ENCODE measurements around the gene GPR62. TPM values are rescaled to one million over a fixed set of nuclear protein-coding genes. Genes with fewer than 3 reads are reported as not detected.

Gene GPR62
- total and polyA plus RNA-seq, 2 of the 8 experiments (the other 6 are each of a cell fraction or from before 2014, with no cell fraction given), result 0.22 to 0.29 TPM

DNA sequence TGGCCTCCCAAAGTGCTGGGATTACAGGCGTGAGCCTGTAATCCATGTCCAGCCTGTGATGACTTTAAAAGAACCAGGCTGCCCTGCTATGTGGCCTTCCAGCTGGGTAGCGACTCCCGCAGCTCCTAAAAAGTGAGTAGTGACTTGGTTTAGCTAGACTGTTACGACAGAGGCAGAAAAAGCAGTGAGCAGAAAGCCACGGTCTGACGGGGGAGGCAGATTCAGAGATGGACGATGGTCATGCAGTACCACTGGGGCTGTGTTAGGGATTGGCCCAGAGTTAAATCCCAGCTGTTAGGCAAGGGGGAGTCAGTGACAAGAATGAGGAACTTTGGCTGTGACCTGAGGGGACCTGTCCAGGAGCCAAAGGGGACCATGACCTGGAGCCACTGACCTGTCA lies 43.6 kb downstream of the GPR62 start:
- H3K27me3 ChIP-seq (replicated peaks in 1 of 4; ENCODE audit: control insufficient read depth in 3 of 4, extremely low read depth in 1 of 4, insufficient read depth in 3 of 4, low read length in 3 of 4), result no peaks in the 10 kb centered on the region; a peak in 2 of 7 replicates
- no peak overlapping the region for H3K4me2 ChIP-seq (ENCODE audit: insufficient read depth in 1 of 2, low read depth in 2 of 2, low read length in 2 of 2)
- H4K8ac ChIP-seq (ENCODE audit: extremely low read depth, insufficient read depth, low read length), result no peak overlapping the region
- H3K23ac ChIP-seq (ENCODE audit: insufficient read length), result no peak overlapping the region
- H3K27ac ChIP-seq (ENCODE audit: low read depth, low read length), result no peak overlapping the region
- H4K91ac ChIP-seq (replicated peaks; ENCODE audit: insufficient read length, low read length), result no peak overlapping the region
- H3K4me1 ChIP-seq (replicated peaks in 1 of 4; ENCODE audit: control insufficient read depth in 3 of 4, insufficient read depth in 4 of 4, low read length in 3 of 4), result peaks cover 8 to 29% (median 16%) of the 10 kb centered on the region in 4 experiments
- no peak overlapping the region for H3K4me3 ChIP-seq (ENCODE audit: extremely low read depth in 1 of 4, insufficient read depth in 2 of 4, low read depth in 3 of 4, low read length in 4 of 4)
- FAIRE-seq (no peak), DNase-seq (ENCODE audit: low read depth in 1 of 2, low spot score in 2 of 2) (no peak)
- peaks cover 5% of the 10 kb centered on the region; the same call in 1 of the 2 replicates for H3K23me2 ChIP-seq (ENCODE audit: low read depth, low read length)
- peak overlapping the region; percentile 99 for H2BK15ac ChIP-seq (ENCODE audit: low read length)
- no peak overlapping the region for H3K18ac ChIP-seq (ENCODE audit: extremely low read depth, low read length)
- no peak overlapping the region for H3K4ac ChIP-seq (replicated peaks; ENCODE audit: insufficient read length, low read depth, low read length)
- ChIA-PET CTCF (ENCODE audit: partially characterized antibody) (interaction anchor here (0.6 to 2.6 kb wide), 10 partner anchors 13 to 171 kb away, joined by 3 to 13 read pairs (median 3); partner anchors contain the start of gene DUSP7), POLR2A (ENCODE audit: partially characterized antibody) (interaction anchor here (0.7 to 1.5 kb wide), 6 partner anchors 15 to 164 kb away, joined by 3 to 8 read pairs (median 3); partner anchors contain the start of gene ACY1)
- H3K79me2 ChIP-seq (ENCODE audit: control insufficient read depth in 1 of 2, insufficient read depth in 2 of 2, low read length in 2 of 2), result peaks cover 0 to 17% of the 10 kb centered on the region in 2 experiments; a peak in 3 of 4 replicates
- peaks cover 4% of the 10 kb centered on the region for H3K79me1 ChIP-seq (ENCODE audit: low read depth, low read length)
- no peak overlapping the region for H4K5ac ChIP-seq (ENCODE audit: insufficient read length, low read depth, low read length)
- no peaks in the 10 kb centered on the region for H3K9me3 ChIP-seq (ENCODE audit: insufficient read depth in 2 of 2, low read depth in 1 of 2, low read length in 1 of 2)
- H2BK120ac ChIP-seq (replicated peaks; ENCODE audit: low read depth, low read length), result no peak overlapping the region
- peak overlapping the region; percentile 56; the same call in 1 of the 2 replicates for H2BK12ac ChIP-seq (ENCODE audit: low read depth, low read length)
- no peak overlapping the region for H2BK20ac ChIP-seq (ENCODE audit: low read length)
- no peak overlapping the region for H3K56ac ChIP-seq (replicated peaks; ENCODE audit: insufficient read length, low read depth, low read length)
- 81% methylated on average over 7 of the region's 7 CpGs; no CpG with 5 or more reads in 1 of the 2 experiments for WGBS, 2 experiments (ENCODE audit: extremely low coverage in 1 of 2, insufficient coverage in 1 of 2, insufficient read length in 1 of 2, insufficient replicate concordance in 2 of 2, low coverage in 1 of 2, low lambda C conversion rate in 2 of 2, missing lambda C conversion rate in 1 of 2)
- 0 out of 7 replicates have a peak overlapping the region, but pooled peaks of 1 of the 4 experiments have one; percentile 22 for H3K9ac ChIP-seq (replicated peaks in 1 of 4; ENCODE audit: extremely low read depth in 1 of 4, low read depth in 3 of 4, low read length in 3 of 4)
- H2AK5ac ChIP-seq (ENCODE audit: low read depth, low read length), result no peak overlapping the region; the same call in 1 of the 2 replicates
- peaks cover 10 to 15% (median 11%) of the 10 kb centered on the region in 4 experiments for H3K36me3 ChIP-seq (ENCODE audit: control insufficient read depth in 2 of 4, insufficient read depth in 4 of 4, low read length in 3 of 4)
- H3K14ac ChIP-seq (ENCODE audit: insufficient read length), result no peak overlapping the region
- peaks cover 0 to 3% of the 10 kb centered on the region in 2 experiments for H4K20me1 ChIP-seq (replicated peaks in 1 of 2; ENCODE audit: control insufficient read depth in 1 of 2, insufficient read depth in 2 of 2, low read length in 2 of 2)
- H2BK5ac ChIP-seq (ENCODE audit: low read depth, low read length), result no peak overlapping the region
- H2AFZ ChIP-seq (ENCODE audit: low read length), result no peak overlapping the region

All from H1 (cell line).